ENCODE results near the gene ERICH6B. TPM values are rescaled to one million over a fixed set of nuclear protein-coding genes. Genes with fewer than 3 reads are reported as not detected.

Gene ERICH6B
- total RNA-seq, 1 donor from 2014 or later: not detected

DNA sequence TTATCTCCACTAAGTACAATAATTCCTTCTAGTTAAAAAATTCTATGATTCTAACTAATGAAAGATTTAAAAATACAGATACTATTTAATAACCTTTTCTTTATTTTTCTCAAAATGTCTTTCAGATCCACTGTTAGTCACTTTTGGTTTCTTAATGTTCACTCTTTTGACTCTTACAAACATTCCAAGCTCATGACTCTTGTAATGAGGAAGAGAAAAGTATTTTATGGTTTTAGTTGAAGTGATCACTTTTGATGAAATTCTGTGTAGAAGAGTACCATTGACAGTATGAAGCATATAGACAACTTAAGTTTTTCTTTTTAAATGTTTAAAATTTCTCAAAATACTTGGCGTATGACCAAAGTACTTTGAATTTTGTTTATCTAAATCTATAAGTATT is 123.0 kb downstream of the ERICH6B start:
- intact Hi-C loops (cut with DNase I): no loop called here
- ATAC-seq: no peak
- H3K36me3 ChIP-seq: peaks cover 91% of the 10 kb centered on the region
- no peak overlapping the region for H3K4me3 ChIP-seq
- H3K4me1 ChIP-seq: no peaks in the 10 kb centered on the region
- H3K27me3 ChIP-seq: no peaks in the 10 kb centered on the region
- DNase-seq: no peak
- no peaks in the 10 kb centered on the region for H3K9me3 ChIP-seq
- TF ChIP-seq, protein P1, sequence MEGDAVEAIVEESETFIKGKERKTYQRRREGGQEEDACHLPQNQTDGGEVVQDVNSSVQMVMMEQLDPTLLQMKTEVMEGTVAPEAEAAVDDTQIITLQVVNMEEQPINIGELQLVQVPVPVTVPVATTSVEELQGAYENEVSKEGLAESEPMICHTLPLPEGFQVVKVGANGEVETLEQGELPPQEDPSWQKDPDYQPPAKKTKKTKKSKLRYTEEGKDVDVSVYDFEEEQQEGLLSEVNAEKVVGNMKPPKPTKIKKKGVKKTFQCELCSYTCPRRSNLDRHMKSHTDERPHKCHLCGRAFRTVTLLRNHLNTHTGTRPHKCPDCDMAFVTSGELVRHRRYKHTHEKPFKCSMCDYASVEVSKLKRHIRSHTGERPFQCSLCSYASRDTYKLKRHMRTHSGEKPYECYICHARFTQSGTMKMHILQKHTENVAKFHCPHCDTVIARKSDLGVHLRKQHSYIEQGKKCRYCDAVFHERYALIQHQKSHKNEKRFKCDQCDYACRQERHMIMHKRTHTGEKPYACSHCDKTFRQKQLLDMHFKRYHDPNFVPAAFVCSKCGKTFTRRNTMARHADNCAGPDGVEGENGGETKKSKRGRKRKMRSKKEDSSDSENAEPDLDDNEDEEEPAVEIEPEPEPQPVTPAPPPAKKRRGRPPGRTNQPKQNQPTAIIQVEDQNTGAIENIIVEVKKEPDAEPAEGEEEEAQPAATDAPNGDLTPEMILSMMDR (IDR thresholded peaks at IDR 0.05): no peak
- H3K27ac ChIP-seq: no peak overlapping the region

Other genes with a start within 250 kb of the ERICH6B start
- gene SLC25A30, start 197.4 kb downstream of the ERICH6B start, total RNA-seq: 31.4 TPM
- gene COG3, start 150.8 kb downstream of the ERICH6B start, total RNA-seq: 26.4 TPM
- not detected for gene CBY2, start 86.6 kb upstream of the ERICH6B start, total RNA-seq
- not detected for gene SIAH3, start 236.0 kb upstream of the ERICH6B start, total RNA-seq

Data from upper lobe of right lung (tissue), 1 donor.